Spleen (tissue), 7 donors: Measurements from ENCODE around the gene PRKCH.

ENCODE experiments used
- CTCF ChIP-seq, 11 experiments: fragments of 200-600 bp in 7 of 11; fragments of 450-650 bp in 4 of 11; sonication (generic) in 4 of 11; IDR thresholded peaks in 8 of 11; conservative IDR thresholded peaks in 3 of 11; 1 replicate in 7 of 11; 2 replicates in 4 of 11; pipeline versions ENCODE4 v1.4.0 to v1.8.0; 2016 to 2021; ENCODE audit warnings: antibody characterized with exemption in 11 of 11, inconsistent platforms in 4 of 11, mild to moderate bottlenecking in 1 of 11
- POLR2A ChIP-seq, 3 donors: fragments of 450-650 bp; IDR thresholded peaks; one replicate each; pipeline ENCODE4 v1.5.1; 2017; ENCODE audit warnings: antibody characterized with exemption in 3 of 3, mild to moderate bottlenecking in 1 of 3
- POLR2AphosphoS5 ChIP-seq, 3 donors: sonication (generic); formaldehyde crosslinking; IDR thresholded peaks; one replicate each; pipeline ENCODE4 v1.5.1; 2017; ENCODE audit warnings: antibody characterized with exemption in 3 of 3
- donor health status: DM: no; HTN: no; CAD: no; lungs with moderate emphysema.
- donor health status: DM: no; HTN: no; CAD: no.
- donor health status: DM: no; HTN: no; CAD: no.

- TF ChIP-seq CTCF (IDR thresholded peaks at IDR 0.05 in 8 of 11, conservative IDR thresholded peaks at IDR 0.05 in 3 of 11) (no peak), POLR2AphosphoS5 (IDR thresholded peaks at IDR 0.05) (peak in 1 of 3 donors; percentile 85), POLR2A (IDR thresholded peaks at IDR 0.05) (no peak)
Observed at GRCh38 chr14:61489932-61490331, 168.6 kb downstream of the PRKCH start.
